K562 (cell line): ENCODE results near the gene MTRFR.

Experiments used
- CHD7 ChIP-seq: fragments of 200-600 bp; sonication (generic); IDR thresholded peaks from one replicate; pipeline ENCODE4 v1.6.1; 2012; ENCODE audit warnings: mild to moderate bottlenecking, low read depth, low read length, inconsistent platforms
- CTCF ChIP-seq, 3 experiments: IDR thresholded peaks in 2 of 3; conservative IDR thresholded peaks in 1 of 3; 2 replicates each; pipeline ENCODE4 v1.5.1; 2011 to 2012; ENCODE audit warnings: low read length in 3 of 3, mild to moderate bottlenecking in 3 of 3, control low read depth in 2 of 3, improper control_type of control experiment in 1 of 3, inconsistent platforms in 1 of 3, low read depth in 1 of 3, mixed read lengths in 1 of 3, moderate library complexity in 1 of 3; ENCODE audit not compliant: insufficient read depth in 2 of 3
- HMG20A ChIP-seq: fragments of 450-650 bp; formaldehyde crosslinking; conservative IDR thresholded peaks from 2 replicates; pipeline ENCODE4 v1.4.0; 2020; ENCODE audit warnings: mild to moderate bottlenecking, mixed read lengths
- JUN ChIP-seq, 2 experiments: sonication (generic) in 1 of 2; formaldehyde crosslinking in 1 of 2; IDR thresholded peaks; 2 replicates each; pipeline versions ENCODE4 v1.6.1 to v1.8.0; 2012 to 2022; ENCODE audit warnings: borderline replicate concordance in 2 of 2, mild to moderate bottlenecking in 2 of 2, improper control_type of control experiment in 1 of 2, low read depth in 1 of 2, low read length in 1 of 2, missing genetic modification reagents in 1 of 2
- NR2C2 ChIP-seq, 2 experiments: fragments of 200-800 bp in 1 of 2; sonication (Bioruptor generic) in 1 of 2; sonication (generic) in 1 of 2; formaldehyde crosslinking in 1 of 2; IDR thresholded peaks; 2 replicates each; pipeline versions ENCODE4 v1.6.1 to v1.8.0; 2016 to 2022; ENCODE audit warnings: mild to moderate bottlenecking in 1 of 2, missing compliant biosample characterization in 1 of 2, missing genetic modification characterization in 1 of 2, missing genetic modification reagents in 1 of 2
- RAD21 ChIP-seq, 2 experiments: fragments of 250-450 bp in 1 of 2; fragments of 450-650 bp in 1 of 2; sonication (Bioruptor Pico) in 1 of 2; formaldehyde crosslinking in 1 of 2; IDR thresholded peaks in 1 of 2; conservative IDR thresholded peaks in 1 of 2; 2 replicates each; pipeline versions ENCODE4 v1.4.0 to v1.8.0; 2020 to 2022; ENCODE audit warnings: mild to moderate bottlenecking in 2 of 2, moderate library complexity in 1 of 2
- RFX5 ChIP-seq: IDR thresholded peaks from 2 replicates; pipeline ENCODE4 v1.6.1; 2011; ENCODE audit warnings: low read depth, mild to moderate bottlenecking, improper control_type of control experiment, low read length
- SREBF2 ChIP-seq: sonication (generic); formaldehyde crosslinking; IDR thresholded peaks from 2 replicates; pipeline ENCODE4 v1.4.0; 2020; ENCODE audit warnings: mild to moderate bottlenecking, missing genetic modification reagents
- ZNF124 ChIP-seq: sonication (generic); formaldehyde crosslinking; IDR thresholded peaks from 2 replicates; pipeline ENCODE4 v1.8.1; 2022; ENCODE audit warnings: missing genetic modification reagents

- TF ChIP-seq SREBF2 (CRISPR knock-in tag) (no peak), CHD7 (no peak), HMG20A (CRISPR knock-in tag) (no peak), RFX5 (no peak), JUN (IDR thresholded peaks at IDR 0.05; ENCODE audit: borderline replicate concordance, low read depth, low read length) (no peak), JUN (CRISPR knock-in tag; IDR thresholded peaks at IDR 0.05; ENCODE audit: borderline replicate concordance) (no peak), CTCF (IDR thresholded peaks at IDR 0.05 in 2 of 3, conservative IDR thresholded peaks at IDR 0.05 in 1 of 3; ENCODE audit: insufficient read depth in 2 of 3, low read depth in 1 of 3, low read length in 3 of 3) (no peak), ZNF124 (CRISPR knock-in tag) (no peak), NR2C2 (CRISPR knock-in tag; IDR thresholded peaks at IDR 0.05) (no peak), NR2C2 (tag; IDR thresholded peaks at IDR 0.05) (no peak), RAD21 (CRISPR knock-in tag; conservative IDR thresholded peaks at IDR 0.05 in 1 of 2, IDR thresholded peaks at IDR 0.05 in 1 of 2) (no peak)
These were observed 32.8 kb upstream of the MTRFR start for GRCh38 chr12:123200414-123200813.
